H1 (cell line): ENCODE data around the gene SRP9. TPM values are rescaled to one million over a fixed set of nuclear protein-coding genes. Genes with fewer than 3 reads are reported as not detected.

Source experiments
- BACH1 ChIP-seq: IDR thresholded peaks from 2 replicates; pipeline ENCODE4 v1.6.1; 2012; ENCODE audit warnings: low read length, improper control_type of control experiment
- RBBP5 ChIP-seq: IDR thresholded peaks from 2 replicates; pipeline ENCODE4 v1.7.1; 2012; ENCODE audit warnings: low read depth, mild to moderate bottlenecking, inconsistent platforms, low read length, moderate library complexity, borderline replicate concordance
- polyA plus RNA-seq, 7 experiments: library from polyadenylated mRNA; depleted of rRNA in 3 of 7; stranded (reverse) in 5 of 7; unstranded in 2 of 7; fragments of >200 nt in 5 of 7; fragments of 200-250 nt in 2 of 7; gene quantifications; 1 replicate in 5 of 7; 2 replicates in 1 of 7; 4 replicates in 1 of 7; pipeline versions ENCODE4 v1.2.1 to v1.2.3, GENCODE V29; 2011 to 2013; ENCODE audit warnings: missing spikeins in 2 of 7, mixed read lengths in 2 of 7
- total RNA-seq: library from RNA; stranded (reverse); fragmentation: NEBNext Ultra II Directional; extraction: Animal tissue kit (Norgen Biotek cat#: 25700); gene quantifications from 2 replicates; pipeline ENCODE4 v1.2.1, GENCODE V29; 2021

SRP9 gene
- total and polyA plus RNA-seq, 2 of the 8 experiments (the other 6 are each of a cell fraction or from before 2014, with no cell fraction given), result 446 to 572 TPM

GRCh38 chr1:225817611-225818061 lies 40.0 kb downstream of the SRP9 start (continued):
- TF ChIP-seq RBBP5 (0 out of 2 replicates have a peak, but pooled peaks have one; percentile 11), BACH1 (peak; percentile 96)
